SK-N-SH (cell line): ENCODE measurements around the gene DOCK4.

Experiments
- CHD2 ChIP-seq: fragments of 150-350 bp; IDR thresholded peaks from 2 replicates; pipeline ENCODE4 v1.6.1; 2018; ENCODE audit warnings: low read length; ENCODE audit not compliant: partially characterized antibody
- EP300 ChIP-seq, 2 experiments: IDR thresholded peaks; 2 replicates each; pipeline versions ENCODE4 v1.4.0 to v1.6.1; 2012; ENCODE audit warnings: borderline replicate concordance in 1 of 2, low read depth in 1 of 2, low read length in 1 of 2
- POLR2AphosphoS5 ChIP-seq: IDR thresholded peaks from 2 replicates; pipeline ENCODE4 v1.6.1; 2012; ENCODE audit warnings: low read depth, low read length
- SIN3A ChIP-seq: IDR thresholded peaks from 2 replicates; pipeline ENCODE4 v1.6.1; 2012; ENCODE audit warnings: low read depth, mild to moderate bottlenecking, low read length, moderate library complexity, borderline replicate concordance
- TAF1 ChIP-seq: IDR thresholded peaks from 2 replicates; pipeline ENCODE4 v1.6.1; 2012; ENCODE audit warnings: low read depth, mild to moderate bottlenecking, low read length, moderate library complexity, borderline replicate concordance
- TCF12 ChIP-seq: IDR thresholded peaks from 2 replicates; pipeline ENCODE4 v1.4.0; 2012
- YY1 ChIP-seq: IDR thresholded peaks from 2 replicates; pipeline ENCODE4 v1.4.0; 2012; ENCODE audit warnings: low read depth, mild to moderate bottlenecking
- TF ChIP-seq, protein P1 (sequence below): fragments of 200-600 bp; sonication (generic); IDR thresholded peaks from 2 replicates; pipeline ENCODE4 v1.6.1; 2017; ENCODE audit warnings: antibody characterized with exemption, mild to moderate bottlenecking, moderate library complexity
- TF ChIP-seq, protein P2 (sequence below): fragments of 150-350 bp; IDR thresholded peaks from 2 replicates; pipeline ENCODE4 v1.6.1; 2016; ENCODE audit warnings: mild to moderate bottlenecking, low read depth, low read length
- TF ChIP-seq, protein P3 (sequence below): IDR thresholded peaks from 2 replicates; pipeline ENCODE4 v1.6.1; 2012; ENCODE audit warnings: mild to moderate bottlenecking, low read depth, low read length, moderate library complexity

DNA sequence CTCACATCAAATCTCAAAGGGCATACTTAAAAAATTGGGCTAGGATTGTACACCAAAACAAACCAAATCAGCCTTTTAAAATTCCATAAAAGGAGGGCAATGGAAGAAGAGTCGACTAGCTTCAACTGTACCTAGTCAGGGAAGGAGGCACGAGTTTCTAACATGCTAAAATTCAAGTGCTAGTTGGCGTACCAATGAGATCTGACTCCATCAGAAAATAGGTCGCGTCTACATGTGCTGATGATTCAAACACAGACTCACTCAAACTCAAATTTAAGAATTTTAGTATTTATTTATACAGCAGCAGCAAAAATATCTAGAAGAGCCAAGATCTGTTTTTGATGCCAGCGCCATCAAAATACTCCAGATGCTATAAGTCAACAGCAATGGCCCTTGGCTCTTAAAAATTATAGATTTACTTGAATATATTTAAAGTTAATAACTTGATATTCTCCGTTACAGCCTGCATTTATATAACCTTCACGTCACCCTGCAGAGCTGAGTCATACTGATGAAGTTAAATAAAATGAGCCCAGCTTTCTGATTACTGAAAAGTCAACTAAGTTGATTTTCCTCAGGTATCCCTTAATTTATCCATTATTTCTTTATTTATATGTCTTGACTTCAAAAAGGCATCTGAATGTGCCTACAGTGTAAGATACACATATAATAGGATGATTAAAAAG, 341.8 kb downstream of the DOCK4 start:
- TF ChIP-seq, protein P1, sequence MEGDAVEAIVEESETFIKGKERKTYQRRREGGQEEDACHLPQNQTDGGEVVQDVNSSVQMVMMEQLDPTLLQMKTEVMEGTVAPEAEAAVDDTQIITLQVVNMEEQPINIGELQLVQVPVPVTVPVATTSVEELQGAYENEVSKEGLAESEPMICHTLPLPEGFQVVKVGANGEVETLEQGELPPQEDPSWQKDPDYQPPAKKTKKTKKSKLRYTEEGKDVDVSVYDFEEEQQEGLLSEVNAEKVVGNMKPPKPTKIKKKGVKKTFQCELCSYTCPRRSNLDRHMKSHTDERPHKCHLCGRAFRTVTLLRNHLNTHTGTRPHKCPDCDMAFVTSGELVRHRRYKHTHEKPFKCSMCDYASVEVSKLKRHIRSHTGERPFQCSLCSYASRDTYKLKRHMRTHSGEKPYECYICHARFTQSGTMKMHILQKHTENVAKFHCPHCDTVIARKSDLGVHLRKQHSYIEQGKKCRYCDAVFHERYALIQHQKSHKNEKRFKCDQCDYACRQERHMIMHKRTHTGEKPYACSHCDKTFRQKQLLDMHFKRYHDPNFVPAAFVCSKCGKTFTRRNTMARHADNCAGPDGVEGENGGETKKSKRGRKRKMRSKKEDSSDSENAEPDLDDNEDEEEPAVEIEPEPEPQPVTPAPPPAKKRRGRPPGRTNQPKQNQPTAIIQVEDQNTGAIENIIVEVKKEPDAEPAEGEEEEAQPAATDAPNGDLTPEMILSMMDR: no peak
- TF ChIP-seq SIN3A: no peak
- no peak for TF ChIP-seq TCF12
- no peak for TF ChIP-seq TAF1
- TF ChIP-seq EP300 (IDR thresholded peaks at IDR 0.05; ENCODE audit: borderline replicate concordance in 1 of 2, low read depth in 1 of 2, low read length in 1 of 2): no peak
- TF ChIP-seq CHD2: no peak
- TF ChIP-seq YY1: no peak
- TF ChIP-seq, protein P2, sequence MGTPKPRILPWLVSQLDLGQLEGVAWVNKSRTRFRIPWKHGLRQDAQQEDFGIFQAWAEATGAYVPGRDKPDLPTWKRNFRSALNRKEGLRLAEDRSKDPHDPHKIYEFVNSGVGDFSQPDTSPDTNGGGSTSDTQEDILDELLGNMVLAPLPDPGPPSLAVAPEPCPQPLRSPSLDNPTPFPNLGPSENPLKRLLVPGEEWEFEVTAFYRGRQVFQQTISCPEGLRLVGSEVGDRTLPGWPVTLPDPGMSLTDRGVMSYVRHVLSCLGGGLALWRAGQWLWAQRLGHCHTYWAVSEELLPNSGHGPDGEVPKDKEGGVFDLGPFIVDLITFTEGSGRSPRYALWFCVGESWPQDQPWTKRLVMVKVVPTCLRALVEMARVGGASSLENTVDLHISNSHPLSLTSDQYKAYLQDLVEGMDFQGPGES: no peak
- no peak for TF ChIP-seq POLR2AphosphoS5
- TF ChIP-seq, protein P3, sequence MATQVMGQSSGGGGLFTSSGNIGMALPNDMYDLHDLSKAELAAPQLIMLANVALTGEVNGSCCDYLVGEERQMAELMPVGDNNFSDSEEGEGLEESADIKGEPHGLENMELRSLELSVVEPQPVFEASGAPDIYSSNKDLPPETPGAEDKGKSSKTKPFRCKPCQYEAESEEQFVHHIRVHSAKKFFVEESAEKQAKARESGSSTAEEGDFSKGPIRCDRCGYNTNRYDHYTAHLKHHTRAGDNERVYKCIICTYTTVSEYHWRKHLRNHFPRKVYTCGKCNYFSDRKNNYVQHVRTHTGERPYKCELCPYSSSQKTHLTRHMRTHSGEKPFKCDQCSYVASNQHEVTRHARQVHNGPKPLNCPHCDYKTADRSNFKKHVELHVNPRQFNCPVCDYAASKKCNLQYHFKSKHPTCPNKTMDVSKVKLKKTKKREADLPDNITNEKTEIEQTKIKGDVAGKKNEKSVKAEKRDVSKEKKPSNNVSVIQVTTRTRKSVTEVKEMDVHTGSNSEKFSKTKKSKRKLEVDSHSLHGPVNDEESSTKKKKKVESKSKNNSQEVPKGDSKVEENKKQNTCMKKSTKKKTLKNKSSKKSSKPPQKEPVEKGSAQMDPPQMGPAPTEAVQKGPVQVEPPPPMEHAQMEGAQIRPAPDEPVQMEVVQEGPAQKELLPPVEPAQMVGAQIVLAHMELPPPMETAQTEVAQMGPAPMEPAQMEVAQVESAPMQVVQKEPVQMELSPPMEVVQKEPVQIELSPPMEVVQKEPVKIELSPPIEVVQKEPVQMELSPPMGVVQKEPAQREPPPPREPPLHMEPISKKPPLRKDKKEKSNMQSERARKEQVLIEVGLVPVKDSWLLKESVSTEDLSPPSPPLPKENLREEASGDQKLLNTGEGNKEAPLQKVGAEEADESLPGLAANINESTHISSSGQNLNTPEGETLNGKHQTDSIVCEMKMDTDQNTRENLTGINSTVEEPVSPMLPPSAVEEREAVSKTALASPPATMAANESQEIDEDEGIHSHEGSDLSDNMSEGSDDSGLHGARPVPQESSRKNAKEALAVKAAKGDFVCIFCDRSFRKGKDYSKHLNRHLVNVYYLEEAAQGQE: no peak
